H1 (cell line): ENCODE measurements around the gene GAS7. TPM values are rescaled to one million over a fixed set of nuclear protein-coding genes. Genes with fewer than 3 reads are reported as not detected.

Experiments
- ATF3 ChIP-seq: IDR thresholded peaks from 2 replicates; pipeline ENCODE4 v1.6.1; 2011; ENCODE audit warnings: low read depth, mild to moderate bottlenecking, low read length; ENCODE audit not compliant: insufficient read depth
- CHD1 ChIP-seq: IDR thresholded peaks from 2 replicates; pipeline ENCODE4 v1.6.1; 2012; ENCODE audit warnings: low read depth, low read length, improper control_type of control experiment
- JUN ChIP-seq: IDR thresholded peaks from 2 replicates; pipeline ENCODE4 v1.6.1; 2011; ENCODE audit warnings: low read depth, mild to moderate bottlenecking, improper control_type of control experiment, low read length
- KDM1A ChIP-seq: fragments of 200-600, 300-600 bp; sonication (generic); IDR thresholded peaks from 2 replicates; pipeline ENCODE4 v1.7.1; 2016; ENCODE audit warnings: mild to moderate bottlenecking, low read length, borderline replicate concordance
- MAX ChIP-seq: IDR thresholded peaks from 2 replicates; pipeline ENCODE4 v1.6.1; 2012; ENCODE audit warnings: inconsistent platforms
- RFX5 ChIP-seq: IDR thresholded peaks from 2 replicates; pipeline ENCODE4 v1.6.1; 2011; ENCODE audit warnings: low read depth, low read length, improper control_type of control experiment, borderline replicate concordance
- RXRA ChIP-seq: IDR thresholded peaks from 2 replicates; pipeline ENCODE4 v1.6.1; 2011; ENCODE audit warnings: low read depth, mild to moderate bottlenecking, low read length, moderate library complexity; ENCODE audit not compliant: insufficient read depth
- SP4 ChIP-seq: IDR thresholded peaks from 2 replicates; pipeline ENCODE4 v1.6.1; 2012; ENCODE audit warnings: low read length, inconsistent platforms
- SUZ12 ChIP-seq: fragments of 200-600 bp; sonication (generic); IDR thresholded peaks from 2 replicates; pipeline ENCODE4 v1.6.1; 2012; ENCODE audit warnings: mild to moderate bottlenecking, inconsistent platforms, low read length, moderate library complexity, mixed read lengths
- TAF1 ChIP-seq: IDR thresholded peaks from 2 replicates; pipeline ENCODE4 v1.6.1; 2011; ENCODE audit warnings: mild to moderate bottlenecking, low read depth, low read length
- TCF12 ChIP-seq: IDR thresholded peaks from 2 replicates; pipeline ENCODE4 v1.6.1; 2011; ENCODE audit warnings: low read depth, mild to moderate bottlenecking, low read length
- YY1 ChIP-seq: IDR thresholded peaks from 2 replicates; pipeline ENCODE4 v1.6.1; 2011; ENCODE audit warnings: low read depth, mild to moderate bottlenecking, low read length
- ZNF274 ChIP-seq: IDR thresholded peaks from 2 replicates; pipeline ENCODE4 v1.7.0; 2012; ENCODE audit warnings: low read length, borderline replicate concordance; ENCODE audit errors: extremely low read depth
- polyA plus RNA-seq, 7 experiments: library from polyadenylated mRNA; depleted of rRNA in 3 of 7; stranded (reverse) in 5 of 7; unstranded in 2 of 7; fragments of >200 nt in 5 of 7; fragments of 200-250 nt in 2 of 7; gene quantifications; 1 replicate in 5 of 7; 2 replicates in 1 of 7; 4 replicates in 1 of 7; pipeline versions ENCODE4 v1.2.1 to v1.2.3, GENCODE V29; 2011 to 2013; ENCODE audit warnings: missing spikeins in 2 of 7, mixed read lengths in 2 of 7
- total RNA-seq: library from RNA; stranded (reverse); fragmentation: NEBNext Ultra II Directional; extraction: Animal tissue kit (Norgen Biotek cat#: 25700); gene quantifications from 2 replicates; pipeline ENCODE4 v1.2.1, GENCODE V29; 2021

GAS7 gene
- total and polyA plus RNA-seq, 2 of the 8 experiments (the other 6 are each of a cell fraction or from before 2014, with no cell fraction given): 5.0 to 14.5 TPM

GRCh38 chr17:10119203-10120108, 79.0 kb downstream of the GAS7 start (continued):
- TF ChIP-seq JUN (no peak), TAF1 (no peak), YY1 (no peak), SP4 (no peak), MAX (0 out of 2 replicates have a peak, but pooled peaks have one; percentile 13), TCF12 (no peak), RFX5 (no peak), RXRA (no peak), CHD1 (no peak), SUZ12 (no peak), ZNF274 (no peak), ATF3 (no peak), KDM1A (no peak)
